ENCODE data around the gene BLOC1S1.

DNA sequence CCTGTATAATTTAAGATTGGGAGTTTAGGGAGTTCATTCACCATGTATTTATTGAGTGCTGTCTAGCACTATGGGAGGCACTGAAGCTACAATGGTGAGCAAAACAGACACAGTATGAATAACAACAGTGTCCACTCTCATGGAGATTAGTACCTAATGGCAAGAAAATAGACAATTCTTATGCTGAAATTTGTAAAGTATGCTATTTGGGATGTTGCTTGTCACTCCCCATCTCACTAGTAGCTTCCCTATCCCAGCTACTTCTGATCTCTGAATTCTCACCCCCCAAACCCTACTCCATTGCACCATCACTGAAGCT, 31.0 kb downstream of the BLOC1S1 start:
- TF ChIP-seq, protein P1, sequence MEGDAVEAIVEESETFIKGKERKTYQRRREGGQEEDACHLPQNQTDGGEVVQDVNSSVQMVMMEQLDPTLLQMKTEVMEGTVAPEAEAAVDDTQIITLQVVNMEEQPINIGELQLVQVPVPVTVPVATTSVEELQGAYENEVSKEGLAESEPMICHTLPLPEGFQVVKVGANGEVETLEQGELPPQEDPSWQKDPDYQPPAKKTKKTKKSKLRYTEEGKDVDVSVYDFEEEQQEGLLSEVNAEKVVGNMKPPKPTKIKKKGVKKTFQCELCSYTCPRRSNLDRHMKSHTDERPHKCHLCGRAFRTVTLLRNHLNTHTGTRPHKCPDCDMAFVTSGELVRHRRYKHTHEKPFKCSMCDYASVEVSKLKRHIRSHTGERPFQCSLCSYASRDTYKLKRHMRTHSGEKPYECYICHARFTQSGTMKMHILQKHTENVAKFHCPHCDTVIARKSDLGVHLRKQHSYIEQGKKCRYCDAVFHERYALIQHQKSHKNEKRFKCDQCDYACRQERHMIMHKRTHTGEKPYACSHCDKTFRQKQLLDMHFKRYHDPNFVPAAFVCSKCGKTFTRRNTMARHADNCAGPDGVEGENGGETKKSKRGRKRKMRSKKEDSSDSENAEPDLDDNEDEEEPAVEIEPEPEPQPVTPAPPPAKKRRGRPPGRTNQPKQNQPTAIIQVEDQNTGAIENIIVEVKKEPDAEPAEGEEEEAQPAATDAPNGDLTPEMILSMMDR (IDR thresholded peaks at IDR 0.05) = no peak
- TF ChIP-seq POLR2AphosphoS5 (IDR thresholded peaks at IDR 0.05) = no peak
- no peak for TF ChIP-seq POLR2A (IDR thresholded peaks at IDR 0.05)
- no peak for TF ChIP-seq EP300 (IDR thresholded peaks at IDR 0.05; ENCODE audit: low read depth)

Data from transverse colon (tissue), 4 donors.